Sigmoid colon (tissue), 7 donors: ENCODE measurements around the gene MED13L. TPM values are rescaled to one million over a fixed set of nuclear protein-coding genes. Genes with fewer than 3 reads are reported as not detected.

Experiments used
- DNase-seq: peaks from one replicate; pipeline ENCODE4 v3.0.0-alpha.2; 2019
- H3K27ac ChIP-seq, 4 donors: fragments of 200-600 bp; sonication (generic); one replicate each; pipeline ENCODE4 v1.5.1; 2016 to 2019; ENCODE audit warnings: mild to moderate bottlenecking in 1 of 4
- H3K27me3 ChIP-seq, 3 donors: fragments of 200-600 bp; sonication (generic); one replicate each; pipeline ENCODE4 v1.5.1; 2019; ENCODE audit warnings: mild to moderate bottlenecking in 1 of 3
- H3K36me3 ChIP-seq, 4 donors: fragments of 200-600 bp; sonication (generic); one replicate each; pipeline ENCODE4 v1.5.1; 2016 to 2019
- H3K4me1 ChIP-seq, 4 donors: fragments of 200-600 bp; sonication (generic); one replicate each; pipeline ENCODE4 v1.5.1; 2017 to 2019
- H3K4me3 ChIP-seq, 4 donors: fragments of 200-600 bp; sonication (generic); one replicate each; pipeline ENCODE4 v1.5.1; 2017 to 2019; ENCODE audit warnings: mild to moderate bottlenecking in 2 of 4, moderate library complexity in 1 of 4
- H3K9me3 ChIP-seq, 4 donors: fragments of 200-600 bp in 3 of 4; sonication (generic) in 3 of 4; one replicate each; pipeline versions ENCODE4 v1.5.1 to v1.6.1; 2013 to 2019
- CTCF ChIP-seq, 4 experiments: fragments of 450-650 bp in 3 of 4; fragments of 200-600 bp in 1 of 4; IDR thresholded peaks; one replicate each; pipeline ENCODE4 v1.5.1; 2016 to 2019; ENCODE audit warnings: antibody characterized with exemption in 4 of 4, mild to moderate bottlenecking in 3 of 4, moderate library complexity in 2 of 4
- EP300 ChIP-seq, 4 donors: sonication (generic); formaldehyde crosslinking; IDR thresholded peaks; one replicate each; pipeline ENCODE4 v1.6.1; 2017; ENCODE audit warnings: antibody characterized with exemption in 4 of 4
- POLR2A ChIP-seq, 2 donors: fragments of 450-650 bp; IDR thresholded peaks; one replicate each; pipeline ENCODE4 v1.6.1; 2016; ENCODE audit warnings: antibody characterized with exemption in 2 of 2, mild to moderate bottlenecking in 2 of 2, moderate library complexity in 2 of 2
- POLR2AphosphoS5 ChIP-seq, 4 donors: sonication (generic); formaldehyde crosslinking; IDR thresholded peaks; one replicate each; pipeline ENCODE4 v1.6.1; 2017; ENCODE audit warnings: antibody characterized with exemption in 4 of 4
- WGBS, 2 donors: extraction: QIAGEN DNeasy Blood & Tissue Kit; methylation state at CpG; one replicate each; pipeline ENCODE4 v1.1.7; 2013; 5-methylcytosine and 5-hydroxymethylcytosine counted together
- intact Hi-C: fragments of 100-400 bp; cut with DNase I; formaldehyde crosslinking; loops from one replicate; pipeline ENCODE4 v1.15.1; 2023
- polyA plus RNA-seq, 3 donors: library from polyadenylated mRNA; stranded (reverse); fragments of 200-250 nt; gene quantifications; one replicate each; pipeline ENCODE4 v1.2.3, GENCODE V29; 2013
- total RNA-seq, 4 donors: library from RNA; depleted of rRNA; stranded (reverse); fragments of >200 nt; gene quantifications; one replicate each; pipeline ENCODE4 v1.1.0, GENCODE V29; 2016
- donor health status: healthy with polysubstance abuse.
- donor health status: Bipolar disorder and iron deficiency.
- donor health status: healthy.

Gene MED13L
- total and polyA plus RNA-seq, 7 donors: 12.5 to 246 (median 151) TPM

GRCh38 chr12:115956236-115956635 is 321.3 kb downstream of the MED13L start:
- Histone ChIP-seq H3K36me3 (peaks cover 7 to 44% (median 14%) of the 10 kb centered on the region in 4 donors), H3K4me3 (no peak overlapping the region), H3K27me3 (no peaks in the 10 kb centered on the region), H3K9me3 (no peaks in the 10 kb centered on the region), H3K27ac (no peak overlapping the region), H3K4me1 (no peaks in the 10 kb centered on the region)
- 71 to 79% methylated on average over 3 of the region's 3 CpGs for WGBS, 2 donors
- no peak for DNase-seq
- intact Hi-C loops: no loop called here
- TF ChIP-seq EP300 (IDR thresholded peaks at IDR 0.05): no peak
- TF ChIP-seq POLR2A (IDR thresholded peaks at IDR 0.05): no peak
- TF ChIP-seq CTCF (IDR thresholded peaks at IDR 0.05): no peak
- no peak for TF ChIP-seq POLR2AphosphoS5 (IDR thresholded peaks at IDR 0.05)

- TF ChIP-seq POLR2A (IDR thresholded peaks at IDR 0.05) (no peak), POLR2AphosphoS5 (IDR thresholded peaks at IDR 0.05) (no peak), CTCF (IDR thresholded peaks at IDR 0.05) (no peak), EP300 (IDR thresholded peaks at IDR 0.05) (no peak)
- no peaks in the 10 kb centered on the region for H3K9me3 ChIP-seq
- H3K4me1 ChIP-seq: no peaks in the 10 kb centered on the region
- H3K4me3 ChIP-seq: no peak overlapping the region
- H3K27ac ChIP-seq: no peak overlapping the region
- DNase-seq: no peak
- WGBS, 2 donors: 78 to 85% methylated on average over 6 of the region's 6 CpGs
- peaks cover 0 to 28% (median 6%) of the 10 kb centered on the region in 4 donors for H3K36me3 ChIP-seq
- intact Hi-C loops: no loop called here
- no peaks in the 10 kb centered on the region for H3K27me3 ChIP-seq
These were observed 324.0 kb downstream of the MED13L start for GRCh38 chr12:115953450-115953849.

- intact Hi-C loops: no loop called here
- WGBS, 2 donors: 92 to 96% methylated on average over 7 of the region's 7 CpGs
- H3K36me3 ChIP-seq: peaks cover 0 to 24% (median 3%) of the 10 kb centered on the region in 4 donors
These were observed 324.5 kb downstream of the MED13L start for GRCh38 chr12:115953031-115953430.

GRCh38 chr12:115950959-115951358 is 326.5 kb downstream of the MED13L start:
- Histone ChIP-seq H3K36me3 (peaks cover 0 to 7% (median 0%) of the 10 kb centered on the region in 4 donors), H3K4me3 (no peak overlapping the region), H3K27me3 (no peaks in the 10 kb centered on the region), H3K4me1 (no peaks in the 10 kb centered on the region), H3K27ac (no peak overlapping the region), H3K9me3 (no peaks in the 10 kb centered on the region)
- WGBS, 2 donors: 93 to 95% methylated on average over 9 of the region's 9 CpGs
- no peak for DNase-seq
- intact Hi-C loops: no loop called here
- TF ChIP-seq EP300 (IDR thresholded peaks at IDR 0.05) (no peak), CTCF (IDR thresholded peaks at IDR 0.05) (no peak)

More at GRCh38 chr12:115953031-115953430, 324.5 kb downstream of the MED13L start:
- Histone ChIP-seq H3K27me3 (no peaks in the 10 kb centered on the region), H3K27ac (no peak overlapping the region), H3K4me3 (no peak overlapping the region), H3K9me3 (no peaks in the 10 kb centered on the region), H3K4me1 (no peaks in the 10 kb centered on the region)
- no peak for TF ChIP-seq POLR2A (IDR thresholded peaks at IDR 0.05)
- no peak for TF ChIP-seq EP300 (IDR thresholded peaks at IDR 0.05)
- no peak for TF ChIP-seq CTCF (IDR thresholded peaks at IDR 0.05)
- no peak for TF ChIP-seq POLR2AphosphoS5 (IDR thresholded peaks at IDR 0.05)
- DNase-seq: no peak

GRCh38 chr12:115949675-115950074 is 327.8 kb downstream of the MED13L start:
- intact Hi-C loops: no loop called here
- no peak for TF ChIP-seq EP300 (IDR thresholded peaks at IDR 0.05)
- no peak for TF ChIP-seq POLR2A (IDR thresholded peaks at IDR 0.05)
- no peak for TF ChIP-seq CTCF (IDR thresholded peaks at IDR 0.05)
- TF ChIP-seq POLR2AphosphoS5 (IDR thresholded peaks at IDR 0.05): no peak
- WGBS, 2 donors: 88 to 89% methylated on average over 8 of the region's 8 CpGs
- no peak overlapping the region for H3K27ac ChIP-seq
- H3K4me1 ChIP-seq: no peaks in the 10 kb centered on the region
- no peak overlapping the region for H3K4me3 ChIP-seq
- H3K27me3 ChIP-seq: no peaks in the 10 kb centered on the region
- peaks cover 0 to 7% (median 0%) of the 10 kb centered on the region in 4 donors for H3K36me3 ChIP-seq
- no peak for DNase-seq
- no peaks in the 10 kb centered on the region for H3K9me3 ChIP-seq
